GM12865 (cell line): ENCODE data around the gene TBCD.

Experiments
- DNase-seq: peaks from one replicate; pipeline ENCODE4 v3.0.0; 2010; ENCODE audit warnings: low read depth
- H3K4me3 ChIP-seq: 2 replicates; pipeline ENCODE4 v1.5.1; 2011; ENCODE audit warnings: mild to moderate bottlenecking, low read depth, low read length, control low read depth
- CTCF ChIP-seq: IDR thresholded peaks from 2 replicates; pipeline ENCODE4 v1.5.1; 2011; ENCODE audit warnings: low read length, control low read depth, low read depth, inconsistent platforms; ENCODE audit not compliant: insufficient read depth; ENCODE audit errors: missing control alignments

TBCD gene

GRCh38 chr17:82751571-82752370 lies at the start of gene TBCD:
TBCD (plus strand) TSS chr17:82752065; CDS start chr17:82752194, 129 bp downstream.
- peak; percentile 94 for DNase-seq
- TF ChIP-seq CTCF = no peak
- H3K4me3 ChIP-seq = peak within 1 kb of the TSS; percentile 92

GRCh38 chr17:82702231-82702927 lies 49.5 kb upstream of the TBCD start:
- TF ChIP-seq CTCF = no peak
- no peak overlapping the region for H3K4me3 ChIP-seq
- DNase-seq = no peak

- no peak for DNase-seq
- no peak for TF ChIP-seq CTCF
- no peak overlapping the region for H3K4me3 ChIP-seq
Observed at GRCh38 chr17:82703036-82703745, 48.7 kb upstream of the TBCD start.

DNA sequence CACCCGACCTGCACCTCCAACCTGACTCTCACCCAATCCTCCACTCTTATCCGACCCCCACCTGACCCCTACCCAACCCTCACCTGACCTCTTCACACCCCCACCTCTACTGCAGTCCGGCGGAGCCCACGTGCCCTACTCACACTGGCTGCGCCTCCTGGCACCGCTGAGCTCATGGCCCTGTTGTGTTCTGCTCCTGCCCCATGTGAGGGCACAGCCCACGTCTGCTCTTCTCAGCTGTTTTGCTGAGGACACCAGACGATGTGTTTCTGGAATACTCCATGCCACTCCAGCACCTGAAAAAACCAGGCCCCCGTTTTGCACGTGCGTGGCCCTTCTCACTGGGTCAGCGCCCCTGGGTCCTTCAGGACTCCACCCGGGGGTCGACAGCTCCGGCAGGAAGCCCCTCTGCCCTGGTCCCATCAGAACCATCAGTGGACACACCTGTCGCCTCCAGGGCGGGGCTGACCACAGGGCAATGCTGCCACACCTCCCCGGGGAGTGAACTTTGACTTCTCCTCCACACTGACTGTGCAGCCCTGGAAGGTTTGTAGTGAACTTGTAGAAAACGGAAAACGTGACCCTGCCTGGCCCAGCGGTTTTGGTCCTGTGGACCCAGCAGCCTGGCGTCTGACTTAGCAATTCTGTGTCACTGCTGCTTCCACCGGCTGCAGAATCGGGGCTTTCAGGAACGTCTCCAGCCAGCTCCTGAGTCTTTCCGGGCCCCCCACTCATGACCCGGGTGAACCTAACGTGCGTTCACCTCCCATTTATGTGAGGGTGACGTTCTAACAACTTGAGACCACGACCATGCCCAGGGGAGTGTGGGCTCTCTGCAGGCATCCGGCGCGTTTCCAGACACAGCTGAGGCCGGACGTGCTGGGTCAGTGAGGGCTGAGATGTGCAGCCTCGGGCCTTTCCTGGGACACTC lies 47.7 kb upstream of the TBCD start:
- TF ChIP-seq CTCF = no peak
- H3K4me3 ChIP-seq = no peak overlapping the region
- DNase-seq = no peak

DNA sequence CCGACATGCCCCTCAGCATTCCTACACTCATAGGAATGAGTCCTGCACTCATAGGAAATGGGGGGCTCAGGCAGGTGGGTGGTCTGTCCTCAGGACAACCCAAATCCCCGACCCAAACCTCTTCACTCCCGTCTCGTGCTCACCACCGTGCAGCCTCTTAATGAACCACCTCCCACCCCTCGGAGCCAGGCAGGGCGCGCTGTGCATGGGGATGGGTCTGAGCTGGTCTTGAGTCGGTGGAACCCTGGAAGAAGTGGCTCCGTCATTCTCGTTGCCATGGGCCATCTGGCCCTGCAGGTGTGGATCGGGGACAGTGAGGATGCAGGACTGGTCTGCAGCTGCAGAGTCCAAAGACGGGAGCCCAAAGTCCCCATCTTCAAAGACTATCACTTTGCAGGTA lies 47.0 kb upstream of the TBCD start:
- no peak for DNase-seq
- TF ChIP-seq CTCF = no peak
- H3K4me3 ChIP-seq = no peak overlapping the region

GRCh38 chr17:82705756-82706155 lies 46.1 kb upstream of the TBCD start:
- no peak for DNase-seq
- no peak overlapping the region for H3K4me3 ChIP-seq
- TF ChIP-seq CTCF = no peak
